ENCODE data around the gene LRRC70.

- TF ChIP-seq CTCF (IDR thresholded peaks at IDR 0.05; ENCODE audit: insufficient read depth, low read length, poor library complexity, severe bottlenecking), result no peak
- TF ChIP-seq EZH2phosphoT487 (conservative IDR thresholded peaks at IDR 0.05; ENCODE audit: low read length), result no peak
Observed at GRCh38 chr5:62593331-62593730, 14.7 kb downstream of the LRRC70 start.
